ENCODE measurements around the gene PLA2G1B.

Gene PLA2G1B

DNA sequence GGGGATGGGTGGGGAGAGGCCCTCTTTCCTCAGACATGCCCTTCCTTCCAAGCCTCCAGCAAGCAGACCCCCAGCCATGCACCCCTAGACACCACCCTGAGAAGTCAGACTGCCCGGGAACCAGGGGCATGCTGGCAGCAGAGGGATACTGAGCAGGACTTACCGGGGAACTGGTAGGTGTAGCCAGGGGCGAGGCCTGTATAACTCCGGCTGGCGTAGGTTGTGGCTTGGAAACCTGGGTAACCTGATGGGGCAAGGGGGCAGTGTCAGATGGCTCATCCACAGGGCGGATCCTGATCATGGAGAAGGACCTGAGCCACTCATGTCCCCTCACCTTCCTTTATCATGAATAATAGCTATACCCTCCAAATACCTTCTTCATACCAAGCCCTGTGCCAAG lies 25.6 kb upstream of the PLA2G1B start:
- Histone ChIP-seq H3K36me3 (ENCODE audit: control insufficient read depth, insufficient read depth, low read length) (no peaks in the 10 kb centered on the region), H3K4me3 (ENCODE audit: low read depth, low read length) (no peak overlapping the region), H2AFZ (no peak overlapping the region), H3K4me1 (no peaks in the 10 kb centered on the region), H3K27me3 (ENCODE audit: control insufficient read depth, insufficient read depth, low read length) (no peaks in the 10 kb centered on the region), H3K4me2 (ENCODE audit: low read length) (no peak overlapping the region), H3K9ac (no peak overlapping the region), H3K27ac (no peak overlapping the region), H3K9me3 (ENCODE audit: control insufficient read depth, low read length) (no peaks in the 10 kb centered on the region), H3K79me2 (no peaks in the 10 kb centered on the region)
- TF ChIP-seq, protein P1, sequence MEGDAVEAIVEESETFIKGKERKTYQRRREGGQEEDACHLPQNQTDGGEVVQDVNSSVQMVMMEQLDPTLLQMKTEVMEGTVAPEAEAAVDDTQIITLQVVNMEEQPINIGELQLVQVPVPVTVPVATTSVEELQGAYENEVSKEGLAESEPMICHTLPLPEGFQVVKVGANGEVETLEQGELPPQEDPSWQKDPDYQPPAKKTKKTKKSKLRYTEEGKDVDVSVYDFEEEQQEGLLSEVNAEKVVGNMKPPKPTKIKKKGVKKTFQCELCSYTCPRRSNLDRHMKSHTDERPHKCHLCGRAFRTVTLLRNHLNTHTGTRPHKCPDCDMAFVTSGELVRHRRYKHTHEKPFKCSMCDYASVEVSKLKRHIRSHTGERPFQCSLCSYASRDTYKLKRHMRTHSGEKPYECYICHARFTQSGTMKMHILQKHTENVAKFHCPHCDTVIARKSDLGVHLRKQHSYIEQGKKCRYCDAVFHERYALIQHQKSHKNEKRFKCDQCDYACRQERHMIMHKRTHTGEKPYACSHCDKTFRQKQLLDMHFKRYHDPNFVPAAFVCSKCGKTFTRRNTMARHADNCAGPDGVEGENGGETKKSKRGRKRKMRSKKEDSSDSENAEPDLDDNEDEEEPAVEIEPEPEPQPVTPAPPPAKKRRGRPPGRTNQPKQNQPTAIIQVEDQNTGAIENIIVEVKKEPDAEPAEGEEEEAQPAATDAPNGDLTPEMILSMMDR (IDR thresholded peaks at IDR 0.05): no peak

DNA sequence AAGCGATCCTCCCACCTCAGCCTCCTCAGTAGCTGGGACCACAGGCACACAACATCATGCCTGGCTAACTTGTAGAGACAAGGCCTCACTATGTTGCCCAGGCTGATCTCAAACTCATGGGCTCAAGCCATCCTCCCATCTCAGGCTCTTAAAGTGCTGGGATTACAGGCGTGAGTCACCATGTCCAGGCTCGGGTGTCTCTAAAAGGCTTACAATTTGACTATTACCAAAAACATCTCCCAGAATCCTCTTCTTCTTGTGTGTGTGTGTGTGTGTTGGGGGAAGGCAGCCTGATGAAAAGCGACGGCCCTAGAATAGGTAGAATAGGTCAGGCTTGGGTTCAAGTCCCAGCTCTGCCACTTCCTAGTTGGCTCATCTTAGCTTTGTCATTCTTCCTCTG lies 24.5 kb upstream of the PLA2G1B start:
- H3K4me2 ChIP-seq (ENCODE audit: low read length): no peak overlapping the region
- H3K9me3 ChIP-seq (ENCODE audit: control insufficient read depth, low read length): no peaks in the 10 kb centered on the region
- no peak overlapping the region for H3K9ac ChIP-seq
- no peaks in the 10 kb centered on the region for H3K79me2 ChIP-seq
- no peak overlapping the region for H3K4me3 ChIP-seq (ENCODE audit: low read depth, low read length)
- no peaks in the 10 kb centered on the region for H3K36me3 ChIP-seq (ENCODE audit: control insufficient read depth, insufficient read depth, low read length)
- no peak overlapping the region for H3K27ac ChIP-seq
- H2AFZ ChIP-seq: no peak overlapping the region
- TF ChIP-seq, protein P1 (IDR thresholded peaks at IDR 0.05): no peak
- H3K4me1 ChIP-seq: no peaks in the 10 kb centered on the region
- H3K27me3 ChIP-seq (ENCODE audit: control insufficient read depth, insufficient read depth, low read length): no peaks in the 10 kb centered on the region

DNA sequence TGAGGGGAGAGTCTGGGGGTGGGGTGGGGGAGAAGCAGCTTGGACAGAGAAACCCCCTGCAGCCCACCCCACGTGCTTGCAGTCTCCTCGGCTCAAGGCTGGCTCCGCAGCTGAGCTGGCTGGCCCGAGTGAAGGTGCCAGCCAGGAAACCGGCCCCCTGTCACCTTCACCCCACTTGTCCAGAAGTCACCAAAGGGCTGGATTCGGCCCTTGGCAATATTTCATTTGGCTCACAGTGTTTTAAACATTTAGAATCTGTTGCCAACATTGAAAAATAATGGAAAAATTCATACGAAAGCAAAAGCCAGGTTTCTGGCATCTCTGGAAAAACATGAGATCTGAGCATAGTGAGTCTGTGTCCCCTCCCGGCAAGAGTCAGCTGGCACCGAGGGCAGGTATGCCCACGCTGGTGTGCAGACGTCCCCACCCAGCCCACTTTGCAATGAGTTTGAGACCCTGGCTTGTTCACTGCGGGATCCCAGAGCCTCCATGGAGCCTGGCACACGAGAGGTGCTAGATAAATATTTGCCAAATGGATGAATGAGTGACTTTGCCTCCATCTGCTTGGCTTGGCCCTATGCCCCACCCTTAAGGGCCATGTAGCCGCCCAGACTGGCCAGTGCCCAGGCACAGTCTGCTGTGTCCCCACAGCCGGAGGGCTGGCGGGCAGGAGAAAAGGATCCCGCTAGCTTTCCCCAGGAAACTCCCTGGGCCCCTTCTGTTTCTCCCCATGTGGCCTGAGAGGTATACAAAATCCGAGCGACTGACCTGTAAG lies 23.2 kb upstream of the PLA2G1B start:
- H3K4me2 ChIP-seq (ENCODE audit: low read length): no peak overlapping the region
- TF ChIP-seq, protein P1 (IDR thresholded peaks at IDR 0.05): no peak
- no peak overlapping the region for H3K27ac ChIP-seq
- no peaks in the 10 kb centered on the region for H3K79me2 ChIP-seq
- H3K36me3 ChIP-seq (ENCODE audit: control insufficient read depth, insufficient read depth, low read length): no peaks in the 10 kb centered on the region
- no peak overlapping the region for H3K4me3 ChIP-seq (ENCODE audit: low read depth, low read length)
- H2AFZ ChIP-seq: no peak overlapping the region
- H3K27me3 ChIP-seq (ENCODE audit: control insufficient read depth, insufficient read depth, low read length): no peaks in the 10 kb centered on the region
- no peaks in the 10 kb centered on the region for H3K4me1 ChIP-seq
- no peaks in the 10 kb centered on the region for H3K9me3 ChIP-seq (ENCODE audit: control insufficient read depth, low read length)
- H3K9ac ChIP-seq: no peak overlapping the region

DNA sequence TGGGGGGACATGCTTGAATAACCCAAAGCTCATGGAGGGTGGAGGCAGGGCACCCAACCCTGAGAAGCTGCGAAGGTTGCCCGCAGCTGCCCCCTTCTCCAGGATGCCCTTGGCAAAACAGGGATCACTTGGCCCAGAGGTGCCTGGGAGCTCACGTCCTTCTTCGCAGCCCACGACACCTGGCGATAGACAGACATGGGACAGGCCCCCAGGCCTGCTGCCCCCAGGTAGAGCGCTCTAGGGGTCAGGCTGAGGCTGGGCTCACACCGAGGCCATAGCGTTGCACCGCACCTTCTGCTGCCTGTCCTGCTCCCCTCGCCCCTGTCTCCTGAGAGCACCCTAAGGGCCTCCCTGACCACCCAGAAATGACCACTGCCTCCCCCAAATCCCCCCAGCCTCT lies 20.2 kb upstream of the PLA2G1B start:
- H3K36me3 ChIP-seq (ENCODE audit: control insufficient read depth, insufficient read depth, low read length): no peaks in the 10 kb centered on the region
- no peaks in the 10 kb centered on the region for H3K79me2 ChIP-seq
- no peaks in the 10 kb centered on the region for H3K4me1 ChIP-seq
- H3K27ac ChIP-seq: no peak overlapping the region
- H3K9ac ChIP-seq: no peak overlapping the region
- H3K27me3 ChIP-seq (ENCODE audit: control insufficient read depth, insufficient read depth, low read length): no peaks in the 10 kb centered on the region
- no peak overlapping the region for H2AFZ ChIP-seq
- no peaks in the 10 kb centered on the region for H3K9me3 ChIP-seq (ENCODE audit: control insufficient read depth, low read length)
- TF ChIP-seq, protein P1 (IDR thresholded peaks at IDR 0.05): no peak
- H3K4me2 ChIP-seq (ENCODE audit: low read length): no peak overlapping the region
- H3K4me3 ChIP-seq (ENCODE audit: low read depth, low read length): no peak overlapping the region

DNA sequence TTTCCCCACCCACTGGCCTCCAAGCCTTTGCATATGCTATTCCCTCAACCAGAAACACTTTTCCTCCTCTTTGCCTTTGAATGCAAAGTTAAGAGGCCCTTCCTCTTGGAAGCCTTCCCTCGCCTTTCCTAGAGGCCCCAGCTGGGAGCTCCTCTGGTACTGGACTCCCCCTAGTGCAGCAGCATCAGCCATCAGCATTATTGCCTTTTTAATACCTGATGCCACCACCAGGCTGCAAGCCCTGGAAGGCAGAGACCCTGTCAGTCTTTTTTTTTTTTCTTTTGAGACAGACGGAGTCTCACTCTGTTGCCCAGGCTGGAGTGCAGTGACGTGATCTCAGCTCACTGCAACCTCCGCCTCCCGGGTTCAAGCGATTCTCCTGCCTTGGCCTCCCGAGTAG lies 19.1 kb upstream of the PLA2G1B start:
- no peak overlapping the region for H3K4me3 ChIP-seq (ENCODE audit: low read depth, low read length)
- no peak overlapping the region for H3K9ac ChIP-seq
- H3K4me1 ChIP-seq: no peaks in the 10 kb centered on the region
- no peaks in the 10 kb centered on the region for H3K9me3 ChIP-seq (ENCODE audit: control insufficient read depth, low read length)
- H3K79me2 ChIP-seq: no peaks in the 10 kb centered on the region
- H3K36me3 ChIP-seq (ENCODE audit: control insufficient read depth, insufficient read depth, low read length): no peaks in the 10 kb centered on the region
- H3K4me2 ChIP-seq (ENCODE audit: low read length): no peak overlapping the region
- TF ChIP-seq, protein P1 (IDR thresholded peaks at IDR 0.05): no peak
- no peaks in the 10 kb centered on the region for H3K27me3 ChIP-seq (ENCODE audit: control insufficient read depth, insufficient read depth, low read length)
- no peak overlapping the region for H3K27ac ChIP-seq
- no peak overlapping the region for H2AFZ ChIP-seq

All from parathyroid adenoma (tissue), 2 donors.